B cell (primary cell): ENCODE measurements around the gene PDIA2. TPM values are rescaled to one million over a fixed set of nuclear protein-coding genes. Genes with fewer than 3 reads are reported as not detected.

Experiments used
- ATAC-seq: fragments of 200-7000 bp; cut with Tn5 transposase; one replicate; pipeline ENCODE4 v1.10.0; 2021; ENCODE audit warnings: low read depth, mild to moderate bottlenecking, moderate number of reproducible peaks, moderate library complexity
- CTCF ChIA-PET: fragments of 350-600 bp; sonication (Branson Sonifier 250); formaldehyde crosslinking; loops from one replicate; lab custom pipeline; 2021; ENCODE audit warnings: antibody characterized with exemption, inconsistent platforms; lab: Charles Lee
- POLR2A ChIA-PET: fragments of 350-600 bp; sonication (Branson Sonifier 250); formaldehyde crosslinking; loops from one replicate; lab custom pipeline; 2021; ENCODE audit warnings: antibody characterized with exemption; lab: Charles Lee
- DNase-seq: peaks from one replicate; pipeline ENCODE4 v3.0.0; 2013
- H2AFZ ChIP-seq: 2 replicates; pipeline ENCODE4 v1.6.1; 2012; ENCODE audit warnings: mild to moderate bottlenecking, low read depth, low read length; ENCODE audit not compliant: insufficient read depth, poor library complexity, severe bottlenecking
- H3K27ac ChIP-seq, 2 donors: 1 replicate in 1 of 2; 2 replicates in 1 of 2; pipeline ENCODE4 v1.5.1; 2012 to 2013; ENCODE audit warnings: low read length in 2 of 2, mild to moderate bottlenecking in 2 of 2, moderate library complexity in 1 of 2
- H3K27me3 ChIP-seq, 4 experiments: fragments of 200-600 bp in 1 of 4; sonication (generic) in 1 of 4; replicated peaks in 1 of 4; 1 replicate in 2 of 4; 2 replicates in 2 of 4; pipeline versions ENCODE4 v1.6.1 to v1.7.0; 2013 to 2016; ENCODE audit warnings: low read length in 3 of 4, mild to moderate bottlenecking in 2 of 4, mixed read lengths in 1 of 4, moderate library complexity in 1 of 4; ENCODE audit not compliant: insufficient read depth in 4 of 4, control insufficient read depth in 3 of 4; ENCODE audit errors: control extremely low read depth in 1 of 4
- H3K36me3 ChIP-seq, 2 experiments: replicated peaks in 1 of 2; 1 replicate in 1 of 2; 2 replicates in 1 of 2; pipeline versions ENCODE4 v1.6.1 to v1.7.1; 2013; ENCODE audit warnings: low read length in 1 of 2; ENCODE audit not compliant: insufficient read depth in 2 of 2, control insufficient read depth in 1 of 2; ENCODE audit errors: control extremely low read depth in 1 of 2, extremely low read depth in 1 of 2
- H3K4me1 ChIP-seq, 2 donors: fragments of 200-600 bp in 1 of 2; sonication (generic) in 1 of 2; 1 replicate in 1 of 2; 2 replicates in 1 of 2; pipeline versions ENCODE4 v1.5.1 to v1.6.1; 2013 to 2017; ENCODE audit warnings: low read length in 2 of 2; ENCODE audit not compliant: control insufficient read depth in 2 of 2, insufficient read depth in 2 of 2
- H3K4me2 ChIP-seq: replicated peaks from 2 replicates; pipeline ENCODE3; 2012; ENCODE audit warnings: mild to moderate bottlenecking, low read depth, low read length; ENCODE audit not compliant: poor library complexity, severe bottlenecking
- H3K4me3 ChIP-seq, 5 experiments: fragments of 200-600 bp in 1 of 5; sonication (generic) in 1 of 5; 1 replicate in 3 of 5; 2 replicates in 2 of 5; pipeline versions ENCODE4 v1.5.1 to v1.7.0; 2011 to 2016; ENCODE audit warnings: low read length in 4 of 5, mild to moderate bottlenecking in 4 of 5, low read depth in 2 of 5, control low read depth in 1 of 5, moderate library complexity in 1 of 5; ENCODE audit not compliant: insufficient read depth in 1 of 5; ENCODE audit errors: control extremely low read depth in 1 of 5, extremely low read depth in 1 of 5
- H3K79me2 ChIP-seq: fragments of 200-600 bp; sonication (generic); one replicate; pipeline ENCODE4 v1.6.0; 2016; ENCODE audit warnings: low read length; ENCODE audit not compliant: control insufficient read depth, insufficient read depth
- H3K9ac ChIP-seq: fragments of 200-600 bp; sonication (generic); 2 replicates; pipeline ENCODE4 v1.6.1; 2017; ENCODE audit warnings: mild to moderate bottlenecking, low read length, moderate library complexity
- H3K9me3 ChIP-seq, 3 donors: one replicate each; pipeline versions ENCODE4 v1.6.1 to v1.7.1; 2013; ENCODE audit warnings: low read length in 2 of 3; ENCODE audit not compliant: control insufficient read depth in 2 of 3, insufficient read depth in 1 of 3; ENCODE audit errors: control extremely low read depth in 1 of 3
- H4K20me1 ChIP-seq: 2 replicates; pipeline ENCODE4 v1.6.0; 2012; ENCODE audit warnings: mild to moderate bottlenecking, low read length; ENCODE audit not compliant: insufficient read depth, control insufficient read depth, poor library complexity, severe bottlenecking
- H3K27ac Mint-ChIP-seq: one replicate; pipeline ENCODE4 v1.8.0; 2021; ENCODE audit warnings: mixed read lengths
- H3K27me3 Mint-ChIP-seq: one replicate; pipeline ENCODE4 v1.8.0; 2021; ENCODE audit warnings: mixed read lengths
- H3K4me1 Mint-ChIP-seq: one replicate; pipeline ENCODE4 v1.8.0; 2021; ENCODE audit warnings: mixed read lengths
- H3K4me3 Mint-ChIP-seq: one replicate; pipeline ENCODE4 v1.8.0; 2021; ENCODE audit warnings: mixed read lengths
- H3K9me3 Mint-ChIP-seq: one replicate; pipeline ENCODE4 v1.8.0; 2022; ENCODE audit warnings: mixed read lengths; ENCODE audit not compliant: insufficient read depth
- EZH2 ChIP-seq: IDR thresholded peaks from 2 replicates; pipeline ENCODE4 v1.6.1; 2012; ENCODE audit warnings: borderline replicate concordance, low read depth, mild to moderate bottlenecking, moderate library complexity, low read length; ENCODE audit not compliant: insufficient read depth, poor library complexity, severe bottlenecking
- WGBS: methylation state at CpG from one replicate; pipeline ENCODE4 v1.1.5; 2013; ENCODE audit warnings: missing lambda C conversion rate; ENCODE audit not compliant: insufficient coverage; 5-methylcytosine and 5-hydroxymethylcytosine counted together
- intact Hi-C: fragments of 100-400 bp; cut with micrococcal nuclease; formaldehyde crosslinking; loops from one replicate; pipeline ENCODE4 v1.10.0; 2022
- polyA plus RNA-seq: library from polyadenylated mRNA; depleted of rRNA; stranded (reverse); fragments of >200 nt; gene quantifications from 2 replicates; pipeline ENCODE4 v1.2.3, GENCODE V29; 2012
- total RNA-seq, 2 donors: library from RNA; stranded (reverse); fragments of 120-200 nt in 1 of 2; gene quantifications; 1 replicate in 1 of 2; 2 replicates in 1 of 2; pipeline versions ENCODE4 v1.2.3 to v1.2.4, GENCODE V29; 2013 to 2022
- TF ChIP-seq, protein P1 (sequence below): fragments of 200-600 bp; IDR thresholded peaks from one replicate; pipeline ENCODE4 v1.8.0; 2022; ENCODE audit warnings: antibody characterized with exemption, mild to moderate bottlenecking

The PDIA2 gene
- total and polyA plus RNA-seq, 2 donors (not counting 1 experiment from before 2014, with no cell fraction given), result 0.06 TPM; not detected in 1

GRCh38 chr16:272633-273546, 10.1 kb upstream of the PDIA2 start:
- ChIA-PET POLR2A (no interaction called here), CTCF (no interaction called here)
- intact Hi-C loops, result no loop called here
- H3K27me3 ChIP-seq, result peaks cover 0 to 22% (median 6%) of the 10 kb centered on the region in 4 experiments
- no peaks in the 10 kb centered on the region for H3K9me3 ChIP-seq
- H3K79me2 ChIP-seq, result no peaks in the 10 kb centered on the region
- Mint-ChIP-seq H3K27me3 (peaks cover 18% of the 10 kb centered on the region), H3K27ac (no peak overlapping the region), H3K4me1 (peaks cover 7% of the 10 kb centered on the region), H3K9me3 (no peaks in the 10 kb centered on the region), H3K4me3 (no peak overlapping the region)
- H3K36me3 ChIP-seq, result no peaks in the 10 kb centered on the region
- H3K4me1 ChIP-seq, result peaks cover 0 to 7% of the 10 kb centered on the region in 2 donors
- no peaks in the 10 kb centered on the region for H4K20me1 ChIP-seq
- no peak for TF ChIP-seq EZH2
- TF ChIP-seq, protein P1, sequence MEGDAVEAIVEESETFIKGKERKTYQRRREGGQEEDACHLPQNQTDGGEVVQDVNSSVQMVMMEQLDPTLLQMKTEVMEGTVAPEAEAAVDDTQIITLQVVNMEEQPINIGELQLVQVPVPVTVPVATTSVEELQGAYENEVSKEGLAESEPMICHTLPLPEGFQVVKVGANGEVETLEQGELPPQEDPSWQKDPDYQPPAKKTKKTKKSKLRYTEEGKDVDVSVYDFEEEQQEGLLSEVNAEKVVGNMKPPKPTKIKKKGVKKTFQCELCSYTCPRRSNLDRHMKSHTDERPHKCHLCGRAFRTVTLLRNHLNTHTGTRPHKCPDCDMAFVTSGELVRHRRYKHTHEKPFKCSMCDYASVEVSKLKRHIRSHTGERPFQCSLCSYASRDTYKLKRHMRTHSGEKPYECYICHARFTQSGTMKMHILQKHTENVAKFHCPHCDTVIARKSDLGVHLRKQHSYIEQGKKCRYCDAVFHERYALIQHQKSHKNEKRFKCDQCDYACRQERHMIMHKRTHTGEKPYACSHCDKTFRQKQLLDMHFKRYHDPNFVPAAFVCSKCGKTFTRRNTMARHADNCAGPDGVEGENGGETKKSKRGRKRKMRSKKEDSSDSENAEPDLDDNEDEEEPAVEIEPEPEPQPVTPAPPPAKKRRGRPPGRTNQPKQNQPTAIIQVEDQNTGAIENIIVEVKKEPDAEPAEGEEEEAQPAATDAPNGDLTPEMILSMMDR, result no peak
- H3K4me2 ChIP-seq, result no peak overlapping the region
- ATAC-seq (no peak), DNase-seq (no peak)
- no peak overlapping the region for H3K4me3 ChIP-seq
- H2AFZ ChIP-seq, result no peak overlapping the region
- H3K27ac ChIP-seq, result no peak overlapping the region
- WGBS, result 88% methylated on average over 34 of the region's 36 CpGs
- no peak overlapping the region for H3K9ac ChIP-seq
